ENCODE measurements around the gene HS6ST1.

Gene HS6ST1

GRCh38 chr2:128235581-128235980, 83.1 kb downstream of the HS6ST1 start:
- no peak for DNase-seq (ENCODE audit: low spot score)

DNA sequence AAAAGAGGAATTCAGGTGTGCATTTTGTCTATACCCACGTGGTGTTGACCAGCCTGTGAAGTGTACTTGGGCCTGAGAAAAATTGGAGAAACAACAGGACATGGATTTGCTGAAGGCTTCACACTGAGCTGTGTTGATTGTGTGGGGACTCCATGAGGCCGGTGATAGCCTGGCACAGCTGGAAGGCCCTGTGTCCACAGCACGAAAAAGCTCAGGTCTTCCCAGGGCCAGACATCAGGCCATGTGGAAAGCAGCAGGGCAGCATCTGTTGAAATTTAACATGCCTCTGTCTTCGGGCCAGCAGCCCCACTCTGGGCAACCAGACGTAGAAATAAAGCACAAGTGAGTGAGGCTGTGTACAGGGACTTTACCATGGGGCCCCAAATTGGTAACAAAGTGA, 84.1 kb downstream of the HS6ST1 start:
- no peak for DNase-seq (ENCODE audit: low spot score)

- no peak for DNase-seq (ENCODE audit: low spot score)
These were observed 84.8 kb downstream of the HS6ST1 start for GRCh38 chr2:128233790-128234395.

GRCh38 chr2:128232965-128233789, 85.5 kb downstream of the HS6ST1 start:
- DNase-seq (ENCODE audit: low spot score): peak; percentile 92

- no peak for DNase-seq (ENCODE audit: low spot score)
These were observed 89.8 kb downstream of the HS6ST1 start for GRCh38 chr2:128228894-128229293.

DNA sequence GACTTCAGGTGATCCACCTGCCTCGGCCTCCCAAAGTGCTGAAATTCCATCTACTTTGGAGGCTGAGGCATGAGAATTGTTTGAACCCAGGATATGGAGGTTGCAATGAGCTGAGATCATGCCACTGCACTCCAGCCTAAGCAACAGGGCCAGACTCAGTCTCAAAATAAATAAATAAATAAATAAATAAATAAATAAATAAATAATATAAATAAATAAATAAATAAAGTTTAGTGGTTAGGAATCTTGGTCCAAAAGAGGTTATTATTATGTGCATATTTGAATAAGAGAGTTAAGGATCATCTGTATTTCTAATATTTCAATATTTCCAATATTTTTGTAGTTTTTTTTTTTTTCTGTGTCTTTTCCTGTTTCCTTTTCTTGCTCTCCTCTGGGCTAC, 90.8 kb downstream of the HS6ST1 start:
- no peak for DNase-seq (ENCODE audit: low spot score)

DNA sequence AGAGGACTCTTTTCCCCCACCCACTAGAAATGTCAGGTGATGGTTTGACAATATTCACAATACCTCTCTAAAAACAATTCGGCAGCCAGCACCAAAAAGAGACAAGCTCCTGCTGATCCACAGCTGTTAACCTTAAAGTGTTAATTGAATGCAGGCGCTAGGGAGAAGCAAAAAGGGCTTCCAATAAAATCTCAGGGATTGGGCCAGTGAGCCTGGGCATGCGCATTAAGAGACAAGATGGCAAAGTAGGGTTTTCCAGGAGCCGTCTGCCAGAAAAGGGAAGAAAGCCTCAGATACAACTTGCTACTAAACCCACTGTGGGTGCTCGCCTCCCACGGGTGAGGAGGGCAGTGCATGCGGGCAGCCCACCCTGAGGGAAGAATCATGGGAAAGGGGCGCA, 98.8 kb downstream of the HS6ST1 start:
- DNase-seq (ENCODE audit: low spot score): peak; percentile 38

DNA sequence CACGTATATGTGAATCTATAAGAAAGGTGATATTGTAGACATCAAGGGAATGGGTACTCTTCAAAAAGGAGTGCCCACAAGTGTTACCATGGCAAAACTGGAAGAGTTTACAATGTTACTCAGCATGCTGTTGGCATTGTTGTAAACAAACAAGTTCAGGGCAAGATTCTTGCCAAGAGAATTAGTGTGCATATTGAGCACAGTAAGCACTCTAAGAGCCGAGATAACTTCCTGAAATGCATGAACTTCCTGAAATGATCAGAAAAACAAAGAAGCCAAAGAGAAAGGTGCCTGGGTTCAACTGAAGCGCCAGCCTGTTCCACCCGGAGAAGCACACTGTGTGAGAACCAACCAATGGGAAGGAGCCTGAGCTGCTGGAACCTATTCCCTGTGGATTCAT, 101.0 kb downstream of the HS6ST1 start:
- no peak for DNase-seq (ENCODE audit: low spot score)

DNA sequence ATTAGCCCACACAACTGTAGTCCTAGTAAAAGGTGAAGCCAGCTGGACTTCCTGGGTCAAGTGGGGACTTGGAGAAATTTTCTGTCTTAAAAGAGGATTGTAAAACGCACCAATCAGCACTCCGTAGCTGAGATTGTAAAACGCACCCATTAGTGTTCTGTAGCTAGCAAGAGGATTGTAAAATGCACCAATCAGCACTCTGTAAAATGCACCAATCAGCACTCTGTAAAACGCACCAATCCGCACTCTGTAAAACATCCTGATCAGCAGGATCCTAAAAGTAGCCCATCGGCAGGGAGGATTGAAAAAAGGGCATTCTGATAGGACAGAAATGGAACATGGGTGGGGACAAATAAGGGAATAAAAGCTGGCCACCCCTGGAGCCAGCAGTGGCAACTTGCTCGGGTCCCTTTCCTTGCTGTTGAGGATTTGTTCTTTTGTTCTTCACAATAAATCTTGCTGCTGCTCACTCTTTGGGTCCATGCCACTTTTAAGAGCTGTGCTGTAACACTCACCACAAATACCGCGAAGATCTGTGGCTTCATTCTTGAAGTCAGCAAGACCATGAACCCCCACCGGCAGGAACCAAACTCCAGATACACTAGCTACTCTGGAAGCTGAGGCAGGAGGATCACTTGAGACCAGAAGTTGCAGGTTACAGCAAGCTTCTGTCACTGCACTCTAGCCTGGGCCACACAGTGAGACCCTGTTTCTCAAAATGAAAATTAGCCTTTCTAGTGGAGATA, 102.6 kb downstream of the HS6ST1 start:
- DNase-seq (ENCODE audit: low spot score): no peak

Data from Ammon's horn (tissue), 1 donor.